PC-9 (cell line): Measurements from ENCODE around the gene CASR.

Source experiments
- CTCF ChIP-seq: fragments of 200-600 bp; sonication (generic); conservative IDR thresholded peaks from 2 replicates; pipeline ENCODE4 v1.6.1; 2017; ENCODE audit warnings: mixed run types, antibody characterized with exemption, mild to moderate bottlenecking, moderate library complexity
- EZH2 ChIP-seq: fragments of 200-600 bp; sonication (generic); IDR thresholded peaks from 2 replicates; pipeline ENCODE4 v1.8.0; 2017; ENCODE audit warnings: antibody characterized with exemption, low read depth

- TF ChIP-seq CTCF (no peak), EZH2 (no peak)
Observed at GRCh38 chr3:122186372-122186771, 2.9 kb downstream of the CASR start.
